ENCODE results near the gene NFYA. TPM values are rescaled to one million over a fixed set of nuclear protein-coding genes. Genes with fewer than 3 reads are reported as not detected.
A peak's percentile ranks its signal among the peaks of the same experiment; 100 is the strongest.

Gene NFYA
- 10 to 100 TPM in 1 of 2 donors, 1 to 10 TPM in 1; 8.6 to 10.4 TPM for total RNA-seq

DNA sequence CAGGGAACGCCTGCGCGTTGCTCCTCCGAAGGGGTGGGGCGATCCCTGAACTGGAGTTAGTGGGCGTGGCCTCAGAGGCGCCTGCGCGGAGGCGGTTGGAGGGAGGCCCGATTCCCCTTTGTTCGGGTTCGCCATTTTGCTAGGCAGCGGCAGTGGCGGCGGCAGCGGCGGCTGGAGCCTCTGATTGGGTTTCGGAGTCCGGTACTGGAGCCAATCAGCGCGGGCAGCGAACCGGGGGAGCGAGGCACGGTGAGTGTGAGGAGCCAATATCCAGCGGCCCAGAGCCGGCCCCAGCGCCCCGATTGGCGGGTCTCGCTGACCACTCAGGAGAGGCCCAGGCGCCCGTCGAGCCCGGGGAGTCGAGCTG lies at the start of gene NFYA:
Gene NFYA, plus strand, starts transcription at position 139 of the 367 bp plus-strand sequence. CDS start 6,116 bp downstream, outside the sequence.
- TF ChIP-seq POLR2A (IDR thresholded peaks at IDR 0.05), result no peak
- TF ChIP-seq, protein P1, sequence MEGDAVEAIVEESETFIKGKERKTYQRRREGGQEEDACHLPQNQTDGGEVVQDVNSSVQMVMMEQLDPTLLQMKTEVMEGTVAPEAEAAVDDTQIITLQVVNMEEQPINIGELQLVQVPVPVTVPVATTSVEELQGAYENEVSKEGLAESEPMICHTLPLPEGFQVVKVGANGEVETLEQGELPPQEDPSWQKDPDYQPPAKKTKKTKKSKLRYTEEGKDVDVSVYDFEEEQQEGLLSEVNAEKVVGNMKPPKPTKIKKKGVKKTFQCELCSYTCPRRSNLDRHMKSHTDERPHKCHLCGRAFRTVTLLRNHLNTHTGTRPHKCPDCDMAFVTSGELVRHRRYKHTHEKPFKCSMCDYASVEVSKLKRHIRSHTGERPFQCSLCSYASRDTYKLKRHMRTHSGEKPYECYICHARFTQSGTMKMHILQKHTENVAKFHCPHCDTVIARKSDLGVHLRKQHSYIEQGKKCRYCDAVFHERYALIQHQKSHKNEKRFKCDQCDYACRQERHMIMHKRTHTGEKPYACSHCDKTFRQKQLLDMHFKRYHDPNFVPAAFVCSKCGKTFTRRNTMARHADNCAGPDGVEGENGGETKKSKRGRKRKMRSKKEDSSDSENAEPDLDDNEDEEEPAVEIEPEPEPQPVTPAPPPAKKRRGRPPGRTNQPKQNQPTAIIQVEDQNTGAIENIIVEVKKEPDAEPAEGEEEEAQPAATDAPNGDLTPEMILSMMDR (IDR thresholded peaks at IDR 0.05), result no peak
- 0 to 1% methylated on average over 12 to 37 of the region's 37 CpGs for WGBS, 2 donors
- DNase-seq (peak in 2 of 4 donors; percentile 99 to 100), ATAC-seq (peak; percentile 76)
- Histone ChIP-seq H3K27me3 (no peaks in the 10 kb centered on the region), H3K36me3 (replicated peaks in 1 of 2; ENCODE audit: insufficient read depth in 1 of 2, low read depth in 2 of 2) (no peaks in the 10 kb centered on the region), H3K4me3 (peak within 1 kb of the TSS; percentile 76 to 83), H3K4me1 (peaks cover 45% of the 10 kb centered on the region), H3K9me3 (no peaks in the 10 kb centered on the region), H3K27ac (peak within 1 kb of the TSS; percentile 97 to 100 (median 100))
- intact Hi-C loops (cut with DNase I), result no loop called here

- intact Hi-C loops (cut with DNase I), result loop anchor here (5.0 kb wide), 1 partner anchor 131 kb away; no protein-coding TSS in a partner anchor
- Histone ChIP-seq H3K36me3 (replicated peaks in 1 of 2; ENCODE audit: insufficient read depth in 1 of 2, low read depth in 2 of 2) (no peaks in the 10 kb centered on the region), H3K27me3 (no peaks in the 10 kb centered on the region), H3K4me3 (no peak overlapping the region), H3K4me1 (peaks cover 68% of the 10 kb centered on the region), H3K27ac (peak overlapping the region in 2 of 4 donors; percentile 2 to 36), H3K9me3 (no peaks in the 10 kb centered on the region)
- DNase-seq (no peak), ATAC-seq (no peak)
- 80 to 84% methylated on average over 3 of the region's 3 CpGs for WGBS, 2 donors
- TF ChIP-seq, protein P1 (IDR thresholded peaks at IDR 0.05), result no peak
- TF ChIP-seq POLR2A (IDR thresholded peaks at IDR 0.05), result no peak
Measured at GRCh38 chr6:41023114-41023513, 49.7 kb upstream of the NFYA start.

DNA sequence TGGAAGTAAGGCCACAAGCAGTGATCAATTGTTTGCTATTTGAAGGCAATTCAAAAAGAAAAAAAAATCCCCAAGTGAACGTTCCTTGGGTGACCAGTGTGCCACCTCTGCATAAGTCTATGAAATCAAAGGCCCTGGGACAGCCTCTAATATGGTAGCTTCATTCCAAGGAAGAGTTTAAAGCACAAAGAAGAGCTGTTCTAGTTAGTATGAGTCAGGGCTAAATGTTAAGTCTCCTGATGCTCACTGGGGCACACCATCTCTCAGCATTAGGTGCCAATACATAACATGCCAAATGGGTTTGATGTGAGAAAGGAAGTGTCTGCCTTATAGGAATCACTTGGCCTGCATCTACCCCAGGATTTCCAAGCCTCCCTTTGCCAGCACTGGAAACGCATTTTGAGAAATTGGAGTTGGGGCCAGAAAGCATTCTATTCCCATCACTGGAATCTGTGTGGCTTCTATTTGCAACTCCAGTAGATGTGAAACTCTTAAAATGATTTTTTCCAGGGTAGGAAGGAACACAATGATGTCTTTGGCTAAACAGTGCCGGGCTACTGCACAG lies 46.7 kb upstream of the NFYA start:
- H3K4me1 ChIP-seq, result peaks cover 57% of the 10 kb centered on the region
- H3K36me3 ChIP-seq (replicated peaks in 1 of 2; ENCODE audit: insufficient read depth in 1 of 2, low read depth in 2 of 2), result peaks cover 0 to 2% of the 10 kb centered on the region in 2 donors
- DNase-seq (no peak), ATAC-seq (no peak)
- WGBS, 2 donors, result 61 to 67% methylated on average over 3 of the region's 3 CpGs
- H3K27ac ChIP-seq, result peak overlapping the region in 2 of 4 donors; percentile 9 to 84
- no peaks in the 10 kb centered on the region for H3K9me3 ChIP-seq
- no peaks in the 10 kb centered on the region for H3K27me3 ChIP-seq
- TF ChIP-seq POLR2A (IDR thresholded peaks at IDR 0.05), result no peak
- TF ChIP-seq, protein P1 (IDR thresholded peaks at IDR 0.05), result no peak
- intact Hi-C loops (cut with DNase I), result no loop called here
- no peak overlapping the region for H3K4me3 ChIP-seq

GRCh38 chr6:41027241-41027640 lies 45.5 kb upstream of the NFYA start:
- ATAC-seq, result no peak
- WGBS, 2 donors, result 17 to 19% methylated on average over 4 of the region's 4 CpGs
- H3K27ac ChIP-seq, result peak overlapping the region; percentile 82 to 85 (median 84)

More at GRCh38 chr6:41027241-41027640, 45.5 kb upstream of the NFYA start:
- intact Hi-C loops (cut with DNase I), result no loop called here
- peak overlapping the region in 1 of 2 donors; percentile 15 for H3K4me3 ChIP-seq
- peaks cover 0 to 2% of the 10 kb centered on the region in 2 donors for H3K36me3 ChIP-seq (replicated peaks in 1 of 2; ENCODE audit: insufficient read depth in 1 of 2, low read depth in 2 of 2)
- no peaks in the 10 kb centered on the region for H3K27me3 ChIP-seq
- no peak for TF ChIP-seq POLR2A (IDR thresholded peaks at IDR 0.05)
- TF ChIP-seq, protein P1 (IDR thresholded peaks at IDR 0.05), result no peak
- DNase-seq, result no peak
- no peaks in the 10 kb centered on the region for H3K9me3 ChIP-seq
- H3K4me1 ChIP-seq, result peaks cover 47% of the 10 kb centered on the region
